Cerebellar nuclear complex (tissue), 1 donor: ENCODE data around the gene SHROOM2.
"Not testable (repeated sequence)": the region's sequence is repeated elsewhere in the genome, so short reads cannot be mapped to it uniquely, and the experiment has no call there.

Experiments used
- DNase-seq, 2 experiments: peaks; one replicate each; lab custom pipeline; 2025; lab: John Stamatoyannopoulos, UW

The SHROOM2 gene, protein sequence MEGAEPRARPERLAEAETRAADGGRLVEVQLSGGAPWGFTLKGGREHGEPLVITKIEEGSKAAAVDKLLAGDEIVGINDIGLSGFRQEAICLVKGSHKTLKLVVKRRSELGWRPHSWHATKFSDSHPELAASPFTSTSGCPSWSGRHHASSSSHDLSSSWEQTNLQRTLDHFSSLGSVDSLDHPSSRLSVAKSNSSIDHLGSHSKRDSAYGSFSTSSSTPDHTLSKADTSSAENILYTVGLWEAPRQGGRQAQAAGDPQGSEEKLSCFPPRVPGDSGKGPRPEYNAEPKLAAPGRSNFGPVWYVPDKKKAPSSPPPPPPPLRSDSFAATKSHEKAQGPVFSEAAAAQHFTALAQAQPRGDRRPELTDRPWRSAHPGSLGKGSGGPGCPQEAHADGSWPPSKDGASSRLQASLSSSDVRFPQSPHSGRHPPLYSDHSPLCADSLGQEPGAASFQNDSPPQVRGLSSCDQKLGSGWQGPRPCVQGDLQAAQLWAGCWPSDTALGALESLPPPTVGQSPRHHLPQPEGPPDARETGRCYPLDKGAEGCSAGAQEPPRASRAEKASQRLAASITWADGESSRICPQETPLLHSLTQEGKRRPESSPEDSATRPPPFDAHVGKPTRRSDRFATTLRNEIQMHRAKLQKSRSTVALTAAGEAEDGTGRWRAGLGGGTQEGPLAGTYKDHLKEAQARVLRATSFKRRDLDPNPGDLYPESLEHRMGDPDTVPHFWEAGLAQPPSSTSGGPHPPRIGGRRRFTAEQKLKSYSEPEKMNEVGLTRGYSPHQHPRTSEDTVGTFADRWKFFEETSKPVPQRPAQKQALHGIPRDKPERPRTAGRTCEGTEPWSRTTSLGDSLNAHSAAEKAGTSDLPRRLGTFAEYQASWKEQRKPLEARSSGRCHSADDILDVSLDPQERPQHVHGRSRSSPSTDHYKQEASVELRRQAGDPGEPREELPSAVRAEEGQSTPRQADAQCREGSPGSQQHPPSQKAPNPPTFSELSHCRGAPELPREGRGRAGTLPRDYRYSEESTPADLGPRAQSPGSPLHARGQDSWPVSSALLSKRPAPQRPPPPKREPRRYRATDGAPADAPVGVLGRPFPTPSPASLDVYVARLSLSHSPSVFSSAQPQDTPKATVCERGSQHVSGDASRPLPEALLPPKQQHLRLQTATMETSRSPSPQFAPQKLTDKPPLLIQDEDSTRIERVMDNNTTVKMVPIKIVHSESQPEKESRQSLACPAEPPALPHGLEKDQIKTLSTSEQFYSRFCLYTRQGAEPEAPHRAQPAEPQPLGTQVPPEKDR (N-terminal part only)

DNA sequence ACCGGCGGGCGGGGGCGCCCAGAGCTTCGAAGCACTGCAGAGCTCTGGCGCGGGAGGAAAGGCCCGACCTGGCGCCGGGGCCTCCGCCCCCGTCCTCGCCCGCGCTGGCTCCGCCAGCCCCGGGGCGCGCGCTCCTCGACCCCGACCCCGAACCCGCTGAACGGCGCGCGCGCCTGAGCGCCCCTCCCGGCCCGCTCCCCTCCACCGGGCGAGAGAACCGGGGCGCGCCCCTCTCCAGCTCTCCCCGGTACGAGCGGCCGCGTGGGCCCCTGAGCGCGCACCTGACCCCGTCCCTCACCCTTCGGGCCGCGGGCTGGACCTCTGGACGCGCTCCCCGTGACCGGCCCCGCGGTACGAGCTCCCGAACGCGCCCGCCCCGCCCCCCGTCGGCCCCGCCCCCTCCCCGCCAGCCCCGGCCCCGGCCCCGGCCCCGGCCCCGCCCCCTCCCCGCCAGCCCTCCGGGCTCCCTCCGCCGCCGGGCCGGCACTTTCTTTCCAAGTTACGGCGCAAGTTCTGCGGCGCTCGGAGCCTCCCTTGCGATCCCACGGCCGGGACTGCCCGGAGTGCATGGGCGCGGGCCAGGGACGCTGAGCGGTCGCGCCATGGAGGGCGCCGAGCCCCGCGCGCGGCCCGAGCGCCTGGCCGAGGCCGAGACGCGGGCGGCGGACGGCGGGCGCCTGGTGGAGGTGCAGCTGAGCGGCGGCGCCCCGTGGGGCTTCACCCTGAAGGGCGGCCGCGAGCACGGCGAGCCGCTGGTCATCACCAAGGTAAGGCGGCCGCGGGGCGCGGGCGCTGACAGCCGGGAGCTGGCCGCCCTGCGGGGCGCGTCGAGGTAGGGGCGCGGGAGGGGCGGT lies at the start of gene SHROOM2:
Gene SHROOM2, plus strand, starts transcription at position 486 of the 854 bp plus-strand sequence. Its CDS starts 117 bp downstream, at position 603.
- no peak for DNase-seq

DNA sequence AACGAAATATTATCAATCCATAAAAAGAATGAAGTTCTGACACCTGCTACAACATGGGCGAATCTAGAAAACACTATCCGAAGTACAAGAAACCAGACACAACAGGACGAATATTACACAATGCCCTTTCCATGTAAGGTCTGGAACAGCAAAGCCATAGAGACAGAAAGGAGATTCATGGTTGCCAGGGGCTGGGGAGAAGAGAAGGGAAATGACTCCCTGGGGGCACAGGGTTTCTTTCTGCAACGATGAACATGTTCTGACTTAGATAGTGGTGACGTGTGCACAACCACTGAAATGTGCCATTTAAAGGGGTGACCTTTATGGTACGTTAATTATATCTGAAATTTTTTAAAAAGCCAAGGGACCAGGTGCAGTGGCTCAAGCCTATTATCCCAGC lies 48.9 kb upstream of the SHROOM2 start:
- no peak for DNase-seq

DNA sequence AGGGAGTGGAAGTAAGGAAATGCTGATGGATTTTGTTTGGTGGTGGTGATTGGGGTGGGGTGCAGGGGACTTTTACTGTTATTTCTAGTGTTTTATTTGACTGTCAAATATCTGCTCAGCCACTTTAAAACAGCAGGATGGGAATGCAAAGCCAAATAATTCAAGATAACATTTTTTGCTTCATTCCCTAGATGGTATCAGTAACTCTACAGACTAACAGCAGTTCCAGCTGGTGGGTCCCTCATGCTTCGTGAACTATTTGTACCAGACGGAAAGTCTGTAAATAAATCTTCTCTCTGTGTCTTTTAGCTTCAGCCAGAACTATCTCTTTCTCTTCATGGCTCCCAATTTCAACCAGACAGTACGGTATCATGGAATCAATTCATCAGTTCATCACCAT lies 48.1 kb upstream of the SHROOM2 start:
- DNase-seq, result no peak

DNA sequence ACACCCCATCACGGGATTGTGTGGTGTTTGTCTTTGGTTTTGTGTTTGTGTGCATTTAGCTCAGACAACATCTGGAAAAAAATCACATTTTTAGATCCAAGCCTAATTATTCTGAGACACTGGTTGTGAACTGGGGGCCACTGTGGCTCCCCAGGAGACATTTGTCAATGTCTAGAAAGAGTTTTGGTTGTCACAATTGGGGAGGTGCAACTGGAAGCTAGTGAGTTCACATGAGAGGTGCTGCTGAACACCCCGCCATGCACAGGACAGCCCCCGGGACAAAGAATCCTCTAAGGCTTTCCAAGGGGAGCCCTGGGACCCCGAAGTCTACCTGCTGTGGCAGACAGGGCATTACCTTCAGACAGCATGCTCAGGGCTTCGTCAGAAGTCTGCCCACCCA lies 47.1 kb upstream of the SHROOM2 start:
- DNase-seq, result no peak

DNA sequence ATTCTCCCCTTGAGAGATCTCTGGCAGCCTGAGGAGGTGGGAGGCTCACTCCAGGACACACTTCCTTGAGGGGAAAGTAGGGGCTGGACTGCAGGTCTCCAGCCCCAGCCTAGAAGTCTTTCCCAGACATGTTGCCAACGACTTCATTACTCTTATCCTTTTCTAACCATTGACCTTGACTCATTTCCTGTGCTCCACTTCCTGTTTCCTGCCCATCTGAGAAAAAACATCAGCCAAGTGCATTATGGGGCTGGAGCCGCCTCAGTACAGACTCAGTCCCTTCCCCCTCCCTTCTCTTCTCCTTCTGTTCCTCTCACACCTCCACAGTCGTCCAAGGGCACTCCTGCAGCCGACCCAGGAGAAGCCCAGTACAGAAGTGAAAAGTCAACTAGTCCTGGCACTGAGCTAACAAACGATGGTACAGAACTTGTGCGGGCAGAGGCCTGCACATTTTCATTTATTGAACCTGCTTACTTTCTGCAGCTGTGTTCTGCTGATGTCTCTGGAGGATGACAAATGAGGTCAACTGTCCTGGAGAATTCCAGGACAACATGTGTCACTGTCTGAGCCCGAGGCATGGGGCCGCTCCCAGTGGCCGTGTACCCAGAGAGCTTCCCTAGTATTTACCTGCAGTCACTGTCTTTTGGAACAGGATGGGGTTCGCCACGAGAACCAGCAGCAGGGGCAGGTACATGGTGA lies 40.7 kb upstream of the SHROOM2 start:
- DNase-seq, result no peak

DNA sequence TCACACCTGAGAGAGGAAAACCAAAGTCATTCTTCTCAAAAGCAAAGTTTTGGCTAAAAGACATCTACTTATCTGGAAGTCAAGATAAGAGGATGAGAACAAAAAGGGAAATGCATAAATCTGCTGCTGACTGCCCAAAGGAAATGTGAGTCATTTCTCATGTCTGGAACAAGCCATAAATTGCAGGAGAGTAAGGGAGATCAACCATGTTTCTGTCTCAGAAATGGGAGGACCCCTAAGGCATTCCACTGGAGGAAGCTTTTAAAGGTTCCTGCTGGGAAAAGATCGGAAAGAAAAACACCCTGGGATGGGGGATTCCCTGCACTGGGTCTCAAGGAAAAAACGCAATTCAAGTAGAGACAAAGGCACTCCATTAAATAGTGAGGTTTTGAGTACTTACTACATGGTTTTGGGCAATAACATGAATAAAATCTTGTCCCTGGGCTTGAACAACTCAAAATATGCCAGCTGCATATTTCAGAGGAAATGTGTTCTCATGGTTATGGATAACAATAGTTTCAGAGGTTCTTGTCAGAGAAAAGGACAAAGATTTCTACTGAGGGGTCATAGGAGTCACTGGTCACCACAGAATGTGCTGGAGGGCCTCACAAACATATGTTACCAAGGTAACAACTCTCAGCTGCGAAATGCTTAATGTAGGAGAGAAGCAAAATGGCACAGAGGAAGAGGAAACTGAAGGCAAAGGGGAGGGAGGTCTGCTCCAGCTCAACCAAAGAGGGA lies 39.9 kb upstream of the SHROOM2 start:
- DNase-seq, result no peak

DNA sequence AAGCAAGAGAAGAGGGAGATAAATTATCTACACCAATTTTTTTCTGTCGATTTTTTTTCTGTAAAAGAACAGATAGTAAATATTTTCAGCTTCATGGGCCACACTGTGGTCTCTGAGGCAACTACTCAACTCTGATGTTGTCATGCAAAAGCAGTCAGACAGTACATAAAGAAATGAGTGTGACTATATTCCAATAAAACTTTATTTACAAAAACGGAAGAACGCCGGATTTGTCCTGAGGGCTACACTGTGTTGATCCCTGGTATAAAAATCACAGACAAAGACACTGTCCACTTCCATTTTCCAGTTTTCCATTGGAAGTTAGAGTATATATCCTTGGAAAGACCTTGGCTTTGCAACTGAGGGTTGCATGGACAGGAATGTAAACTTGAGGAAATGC lies 38.6 kb upstream of the SHROOM2 start:
- no peak for DNase-seq

DNA sequence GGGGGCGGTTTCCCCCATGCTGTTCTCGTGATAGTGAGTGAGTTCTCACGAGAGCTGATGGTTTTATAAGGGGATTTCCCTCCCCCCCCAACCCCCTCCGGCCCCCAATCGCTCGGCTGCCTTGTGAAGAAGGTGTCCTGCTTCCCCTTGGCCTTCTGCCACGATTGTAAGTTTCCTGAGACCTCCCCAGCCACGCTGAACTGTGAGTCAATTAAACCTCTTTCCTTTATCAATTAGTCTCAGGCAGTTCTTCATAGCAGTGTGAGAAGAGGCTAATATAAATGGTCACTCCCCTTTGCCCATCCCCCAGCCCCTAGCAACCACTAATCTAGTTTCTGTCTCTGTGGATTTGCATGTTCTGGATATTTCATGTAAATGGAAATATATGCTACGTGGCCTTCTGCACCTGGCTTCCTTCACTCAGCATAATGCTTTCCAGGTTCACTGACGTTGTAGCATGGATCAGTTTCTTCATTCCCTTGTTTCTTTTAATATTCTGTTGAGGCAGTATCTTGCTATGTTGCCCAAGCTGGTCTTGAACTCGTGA lies 37.0 kb upstream of the SHROOM2 start:
- no peak for DNase-seq

DNA sequence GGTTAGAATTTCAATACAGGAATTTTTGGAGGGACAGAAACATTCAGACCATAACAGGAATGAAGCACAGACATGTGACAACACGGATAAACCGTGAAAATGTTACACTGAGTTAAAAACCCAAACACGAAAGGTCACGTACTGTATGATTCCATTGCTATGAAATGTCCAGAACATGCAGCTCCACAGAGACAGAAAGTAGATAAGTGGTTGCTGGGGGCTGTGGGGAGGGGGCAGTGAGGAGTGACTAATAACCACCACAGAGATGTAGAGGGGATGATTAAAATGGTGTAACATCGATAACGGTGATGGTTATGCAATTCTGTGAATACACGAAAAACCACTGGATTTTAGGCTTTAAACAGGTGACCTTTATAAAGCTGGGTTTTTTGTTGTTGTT lies 28.9 kb upstream of the SHROOM2 start:
- DNase-seq, result no peak

DNA sequence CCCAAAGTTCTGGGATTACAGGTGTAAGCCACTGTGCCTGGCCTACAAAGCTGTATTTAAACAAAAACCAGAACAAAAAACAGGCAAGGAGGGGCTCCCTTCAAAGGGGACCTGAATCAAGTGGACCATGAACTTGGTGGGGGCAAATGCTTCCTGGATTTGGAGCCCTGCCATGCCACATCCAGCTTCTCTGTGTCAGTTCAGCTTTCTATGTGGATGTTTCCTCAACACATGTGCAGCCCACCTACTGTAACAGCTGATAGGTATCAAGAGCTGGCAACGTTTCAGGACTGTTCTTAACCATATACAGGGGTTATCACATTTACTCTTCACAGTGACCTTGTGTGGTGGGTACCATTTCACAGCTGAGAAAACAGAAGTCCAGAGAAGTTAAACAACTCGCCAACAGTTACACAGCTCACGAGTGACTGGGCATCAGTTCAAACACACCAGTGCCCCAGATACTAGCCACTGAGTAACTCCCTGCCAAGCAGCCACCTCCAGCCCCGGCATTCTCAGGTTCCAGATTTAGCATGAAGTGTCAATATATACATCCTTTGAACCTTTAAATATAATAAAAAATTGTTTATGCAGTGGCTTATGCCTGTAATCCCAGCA lies 28.1 kb upstream of the SHROOM2 start:
- no peak for DNase-seq

DNA sequence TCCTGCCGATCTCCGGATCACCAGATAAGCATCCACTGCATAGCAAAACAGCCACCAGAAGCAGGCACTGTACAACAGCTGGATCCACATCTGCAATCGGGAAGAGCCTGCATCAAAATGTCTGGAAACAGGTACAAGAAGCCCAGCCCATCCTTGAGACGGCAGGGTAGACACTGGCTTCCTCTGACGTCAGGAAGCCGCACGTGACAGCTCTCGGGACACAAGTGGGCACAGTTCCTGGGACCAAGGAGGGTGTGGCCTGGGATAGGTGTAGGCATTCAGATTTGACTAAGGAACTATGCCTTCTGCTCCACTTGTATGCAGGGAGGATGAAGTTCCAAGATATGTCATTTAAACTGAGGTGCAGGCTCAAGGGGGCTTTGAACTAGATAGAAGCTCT lies 26.9 kb upstream of the SHROOM2 start:
- no peak for DNase-seq

DNA sequence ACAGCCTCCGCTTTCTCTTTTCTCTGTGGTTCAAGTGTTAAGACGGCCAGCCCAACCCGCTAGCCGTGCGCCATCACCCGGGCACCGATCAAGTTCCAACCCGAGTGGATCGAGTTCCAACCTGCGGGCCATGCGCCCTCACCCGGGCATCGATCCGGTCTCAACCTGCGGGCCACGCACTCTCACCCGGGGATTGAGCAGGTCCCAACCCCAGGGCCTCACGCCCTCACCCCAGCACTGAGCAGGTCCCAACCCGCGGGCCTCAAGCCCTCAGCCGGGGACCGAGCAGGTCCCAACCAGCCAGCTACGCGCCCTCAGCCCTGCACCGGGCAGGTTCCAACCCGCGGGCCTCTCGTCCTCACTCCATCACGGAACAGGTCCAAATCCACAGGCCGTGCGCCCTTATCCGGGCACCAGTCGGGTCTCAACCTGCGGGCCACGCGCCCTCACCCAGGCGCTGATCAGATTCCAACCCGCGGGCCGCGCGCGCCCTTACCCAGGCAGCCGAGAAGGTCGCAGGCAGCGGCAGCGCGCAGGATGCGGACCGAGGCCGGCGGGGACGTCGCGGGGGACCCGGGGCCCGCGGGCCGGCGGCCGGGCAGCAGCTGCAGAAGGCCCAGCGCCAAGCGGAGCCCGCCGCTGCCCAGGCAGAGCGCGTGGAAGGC lies 21.0 kb upstream of the SHROOM2 start:
- DNase-seq, result no peak

DNA sequence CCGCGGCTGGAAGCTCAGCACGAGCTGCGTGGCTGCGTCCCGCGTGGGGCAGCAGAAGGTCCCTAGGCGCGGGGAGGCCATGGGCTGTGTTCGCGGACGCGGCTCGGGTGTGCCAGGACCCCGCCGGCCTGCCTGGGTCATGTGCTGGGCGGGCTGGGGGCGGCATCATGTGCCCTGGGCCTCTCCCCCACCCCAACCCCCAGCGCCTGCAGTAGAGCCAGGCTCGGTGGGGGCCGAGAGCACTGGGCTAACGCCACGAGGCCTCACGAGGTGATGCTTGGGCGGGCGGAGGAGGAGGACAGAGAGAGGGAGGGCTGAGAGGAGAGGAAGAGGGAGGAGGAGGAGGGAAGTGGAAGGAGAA lies 20.5 kb upstream of the SHROOM2 start, which contains the start of gene GPR143:
Gene GPR143, minus strand, starts transcription at position 111 of the 361 bp plus-strand sequence. Its CDS starts 30 bp downstream, at position 81.
- DNase-seq, result no peak

DNA sequence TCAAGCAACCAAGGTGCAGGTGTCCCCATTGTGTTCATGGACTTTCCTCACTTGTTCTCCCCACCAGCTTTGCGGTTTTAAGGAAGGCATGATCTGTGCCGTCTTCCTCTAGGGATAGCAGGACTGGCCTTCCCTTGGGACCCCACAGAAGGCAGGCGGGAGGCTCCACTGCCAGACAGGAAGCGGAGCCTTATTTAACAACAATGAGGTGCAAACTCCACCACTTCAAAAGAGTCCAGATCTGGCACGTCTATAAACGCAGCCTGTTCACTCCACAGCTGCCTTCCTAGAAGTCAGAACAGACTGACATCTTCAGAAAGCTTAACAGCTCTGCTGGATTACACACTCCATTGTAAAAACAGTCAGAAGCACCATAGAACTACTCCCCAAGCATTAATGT lies 18.9 kb upstream of the SHROOM2 start:
- DNase-seq, result no peak

DNA sequence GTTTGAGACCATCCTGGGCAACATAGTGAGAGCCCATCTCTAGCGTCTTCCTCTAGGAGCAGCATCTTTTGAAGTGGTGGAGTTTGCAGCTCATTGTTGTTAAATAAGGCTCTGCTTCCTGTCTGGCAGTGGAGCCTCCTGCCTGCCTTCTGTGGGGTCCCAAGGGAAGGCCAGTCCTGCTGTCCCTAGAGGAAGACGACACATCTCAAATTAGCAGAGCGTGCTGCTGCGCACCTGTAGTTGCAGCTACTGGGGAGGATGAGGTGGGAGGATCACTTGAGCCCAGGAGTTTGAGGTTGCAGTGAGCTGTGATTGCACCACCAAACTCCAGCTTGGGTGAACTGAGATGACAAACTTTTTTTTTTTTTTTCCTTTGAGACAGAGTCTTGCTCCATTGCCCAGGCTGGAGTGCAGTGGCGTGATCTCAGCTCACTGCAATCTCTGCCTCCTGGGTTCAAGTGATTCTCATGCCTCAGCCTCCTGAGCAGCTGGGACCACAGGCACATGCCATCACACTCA lies 17.8 kb upstream of the SHROOM2 start:
- not testable (repeated sequence) for DNase-seq

DNA sequence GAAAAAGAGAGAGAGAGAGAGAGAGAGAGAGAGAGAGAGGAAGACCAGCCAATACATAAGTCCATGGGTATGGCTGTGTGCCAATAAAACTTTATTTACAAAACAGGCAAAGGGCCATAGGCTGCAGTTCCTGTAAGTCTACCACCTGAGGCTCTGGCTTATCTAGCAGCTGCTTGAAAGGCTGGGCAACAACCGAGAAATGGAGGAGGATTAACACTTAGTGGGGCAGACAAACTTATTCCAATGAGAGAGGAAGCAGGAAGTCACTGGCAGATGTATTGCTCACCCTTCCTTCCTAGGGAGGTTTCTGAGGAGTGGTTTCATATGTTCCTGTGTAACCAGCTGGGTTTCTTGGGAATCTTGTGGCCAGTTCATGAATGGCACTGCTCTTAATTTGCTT lies 15.9 kb upstream of the SHROOM2 start:
- DNase-seq, result no peak

DNA sequence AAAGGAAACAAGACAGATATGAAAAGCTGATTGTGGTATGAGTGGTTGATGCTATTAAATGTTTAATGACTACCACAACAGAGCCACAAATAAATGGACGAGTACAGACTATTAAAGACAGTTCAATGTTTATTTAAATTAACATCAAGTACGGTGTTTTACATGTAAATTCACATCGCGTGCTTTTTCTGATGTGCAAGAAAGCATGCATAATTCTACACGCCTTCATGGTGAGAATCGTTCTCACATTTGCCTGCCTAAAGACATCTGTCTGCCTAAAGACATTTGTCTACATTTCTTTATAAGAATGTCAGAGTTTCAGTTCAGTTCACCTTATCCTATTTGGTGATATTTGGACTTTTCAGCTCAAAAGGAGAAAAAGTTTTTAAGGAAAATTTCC lies 13.3 kb upstream of the SHROOM2 start:
- DNase-seq, result no peak

DNA sequence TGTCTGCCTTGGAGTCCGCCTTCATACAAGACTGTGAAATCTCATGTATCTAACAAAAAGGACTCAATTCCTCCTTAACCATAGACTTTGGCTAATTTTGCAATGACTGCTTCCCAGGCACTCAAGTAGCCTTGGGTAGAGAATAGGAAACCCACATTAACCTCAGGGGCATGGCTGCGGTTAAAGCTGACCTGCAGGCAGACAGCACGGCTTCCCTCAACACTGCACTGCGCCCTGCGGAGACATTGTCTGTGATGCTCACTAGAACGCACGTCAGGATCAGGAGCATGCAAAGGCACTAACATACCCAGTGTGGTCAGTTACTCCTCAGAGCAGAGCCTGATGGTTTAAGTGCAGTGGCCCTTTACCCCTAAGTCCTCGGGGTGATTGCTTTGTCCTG lies 10.3 kb upstream of the SHROOM2 start:
- DNase-seq, result no peak
